MM.1S (cell line): ENCODE data around the gene POU4F2.

Experiments used
- DNase-seq: peaks from one replicate; pipeline ENCODE4 v3.0.0-alpha.2; 2015
- H2AFZ ChIP-seq: fragments of 300-600 bp; sonication (generic); 2 replicates; pipeline ENCODE4 v1.6.0; 2016; ENCODE audit warnings: antibody characterized with exemption, low read length
- H3F3A ChIP-seq: fragments of 300-600 bp; sonication (generic); 2 replicates; pipeline ENCODE4 v1.6.1; 2016; ENCODE audit warnings: mild to moderate bottlenecking, antibody characterized with exemption, low read length, moderate library complexity, mixed read lengths; ENCODE audit not compliant: insufficient read depth
- H3K27ac ChIP-seq: fragments of 300-600 bp; sonication (generic); 2 replicates; pipeline ENCODE4 v1.5.1; 2016; ENCODE audit warnings: mild to moderate bottlenecking, low read length
- H3K27me3 ChIP-seq: fragments of 300-600 bp; sonication (generic); replicated peaks from 2 replicates; pipeline ENCODE4 v1.6.0; 2016; ENCODE audit warnings: low read length; ENCODE audit not compliant: insufficient read depth
- H3K36me3 ChIP-seq: fragments of 300-600 bp; sonication (generic); replicated peaks from 2 replicates; pipeline ENCODE4 v1.6.1; 2016; ENCODE audit warnings: mild to moderate bottlenecking, low read length, mixed read lengths; ENCODE audit not compliant: insufficient read depth
- H3K4me1 ChIP-seq: fragments of 300-600 bp; sonication (generic); 2 replicates; pipeline ENCODE4 v1.6.1; 2016; ENCODE audit warnings: low read length, mixed read lengths
- H3K4me2 ChIP-seq: fragments of 300-600 bp; sonication (generic); 2 replicates; pipeline ENCODE4 v1.6.0; 2016; ENCODE audit warnings: low read depth, low read length
- H3K4me3 ChIP-seq: fragments of 300-600 bp; sonication (generic); 2 replicates; pipeline ENCODE4 v1.5.1; 2016; ENCODE audit warnings: low read length, mixed read lengths
- H3K79me2 ChIP-seq: fragments of 300-600 bp; sonication (generic); 2 replicates; pipeline ENCODE4 v1.6.1; 2016; ENCODE audit warnings: mixed run types, low read length, mixed read lengths
- H3K9ac ChIP-seq: fragments of 300-600 bp; sonication (generic); 2 replicates; pipeline ENCODE4 v1.6.1; 2016; ENCODE audit warnings: low read length, mixed read lengths
- H3K9me2 ChIP-seq: fragments of 300-600 bp; sonication (generic); replicated peaks from 2 replicates; pipeline ENCODE4 v1.6.1; 2016; ENCODE audit warnings: mild to moderate bottlenecking, low read length, mixed read lengths; ENCODE audit not compliant: insufficient read depth
- H3K9me3 ChIP-seq: fragments of 300-600 bp; sonication (generic); replicated peaks from 2 replicates; pipeline ENCODE4 v1.6.1; 2016; ENCODE audit warnings: mild to moderate bottlenecking, low read length, mixed read lengths; ENCODE audit not compliant: insufficient read depth
- H4K20me1 ChIP-seq: fragments of 300-600 bp; sonication (generic); 2 replicates; pipeline ENCODE4 v1.6.1; 2016; ENCODE audit warnings: mild to moderate bottlenecking, low read length, moderate library complexity, mixed read lengths; ENCODE audit not compliant: insufficient read depth
- CTCF ChIP-seq: fragments of 300-600 bp; sonication (generic); IDR thresholded peaks from 2 replicates; pipeline ENCODE4 v1.5.1; 2016; ENCODE audit warnings: antibody characterized with exemption, low read length, mixed read lengths
- EZH2 ChIP-seq: fragments of 300-600 bp; sonication (generic); optimal IDR thresholded peaks from 2 replicates; pipeline ENCODE3; 2017; ENCODE audit warnings: low read depth, mild to moderate bottlenecking, antibody characterized with exemption, low read length, mixed read lengths
- EZH2phosphoT487 ChIP-seq: fragments of 300-600 bp; sonication (generic); IDR thresholded peaks from 2 replicates; pipeline ENCODE4 v1.6.1; 2018; ENCODE audit warnings: antibody characterized with exemption, low read length

Gene POU4F2

DNA sequence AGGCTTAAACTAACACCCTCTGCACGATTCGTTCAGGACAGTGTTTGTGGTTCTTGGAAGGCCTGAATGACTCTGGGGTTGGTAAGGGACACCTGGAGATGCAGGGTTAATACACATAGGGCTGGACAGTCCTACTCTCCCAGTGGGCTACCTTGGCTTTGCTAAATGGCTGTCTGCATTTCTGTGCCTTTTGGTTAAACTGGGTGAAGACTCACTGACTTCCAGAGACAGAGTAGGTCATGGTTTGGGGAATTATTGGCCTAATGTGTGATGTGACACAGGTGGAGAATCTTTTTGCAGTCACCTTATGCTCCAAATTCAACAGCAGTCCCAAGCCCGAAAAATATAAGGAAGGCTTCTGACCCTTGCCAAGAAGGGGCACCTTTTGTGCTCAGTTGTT lies 10.5 kb downstream of the POU4F2 start:
- Histone ChIP-seq H3K79me2 (no peaks in the 10 kb centered on the region), H3K9me2 (no peaks in the 10 kb centered on the region), H2AFZ (no peak overlapping the region), H3K9ac (no peak overlapping the region), H3K36me3 (no peaks in the 10 kb centered on the region), H3K4me2 (no peak overlapping the region), H3F3A (no peaks in the 10 kb centered on the region), H4K20me1 (no peaks in the 10 kb centered on the region), H3K4me1 (no peaks in the 10 kb centered on the region), H3K9me3 (no peaks in the 10 kb centered on the region), H3K27ac (no peak overlapping the region), H3K4me3 (no peak overlapping the region), H3K27me3 (no peaks in the 10 kb centered on the region)
- DNase-seq = no peak
- TF ChIP-seq EZH2 = no peak
- TF ChIP-seq CTCF = no peak
- TF ChIP-seq EZH2phosphoT487 = no peak

- Histone ChIP-seq H3K27me3 (no peaks in the 10 kb centered on the region), H3K79me2 (no peaks in the 10 kb centered on the region), H2AFZ (no peak overlapping the region), H4K20me1 (no peaks in the 10 kb centered on the region), H3K4me1 (no peaks in the 10 kb centered on the region), H3K9ac (no peak overlapping the region), H3K4me2 (no peak overlapping the region), H3F3A (no peaks in the 10 kb centered on the region), H3K9me2 (no peaks in the 10 kb centered on the region), H3K4me3 (no peak overlapping the region), H3K9me3 (no peaks in the 10 kb centered on the region), H3K27ac (no peak overlapping the region), H3K36me3 (no peaks in the 10 kb centered on the region)
- TF ChIP-seq EZH2phosphoT487 = no peak
- TF ChIP-seq EZH2 = no peak
- TF ChIP-seq CTCF = no peak
- DNase-seq = no peak
Measured at GRCh38 chr4:146650034-146650433, 11.3 kb downstream of the POU4F2 start.

- Histone ChIP-seq H3F3A (no peaks in the 10 kb centered on the region), H3K79me2 (no peaks in the 10 kb centered on the region), H3K4me2 (peak overlapping the region; percentile 56), H3K27ac (no peak overlapping the region), H3K27me3 (no peaks in the 10 kb centered on the region), H3K4me1 (no peaks in the 10 kb centered on the region), H3K9me2 (no peaks in the 10 kb centered on the region), H2AFZ (peak overlapping the region; percentile 50), H3K9ac (no peak overlapping the region), H3K4me3 (peak overlapping the region; percentile 47), H3K36me3 (no peaks in the 10 kb centered on the region), H4K20me1 (no peaks in the 10 kb centered on the region), H3K9me3 (no peaks in the 10 kb centered on the region)
- no peak for TF ChIP-seq CTCF
- TF ChIP-seq EZH2 = no peak
- no peak for TF ChIP-seq EZH2phosphoT487
- no peak for DNase-seq
Measured at GRCh38 chr4:146654687-146655520, 16.2 kb downstream of the POU4F2 start.
